Ovary (tissue), 9 donors: Measurements from ENCODE around the gene JARID2. TPM values are rescaled to one million over a fixed set of nuclear protein-coding genes. Genes with fewer than 3 reads are reported as not detected.

ENCODE experiments used
- DNase-seq, 5 donors: peaks; one replicate each; pipeline ENCODE4 v3.0.0-alpha.2; 2019 to 2020
- H3K27ac ChIP-seq, 2 donors: fragments of 200-600 bp; one replicate each; pipeline versions ENCODE4 v1.5.1 to v1.8.0; 2019 to 2022
- H3K27me3 ChIP-seq: fragments of 200-600 bp; one replicate; pipeline ENCODE4 v1.8.0; 2022
- H3K36me3 ChIP-seq: fragments of 200-600 bp; sonication (generic); one replicate; pipeline ENCODE4 v1.5.1; 2019
- H3K4me1 ChIP-seq: one replicate; pipeline ENCODE4 v1.8.1; 2013; ENCODE audit warnings: mild to moderate bottlenecking, moderate library complexity; ENCODE audit not compliant: insufficient read depth
- H3K4me3 ChIP-seq: fragments of 200-600 bp; sonication (generic); one replicate; pipeline ENCODE4 v1.5.1; 2017
- H3K9me3 ChIP-seq, 2 donors: fragments of 200-600 bp in 1 of 2; sonication (generic) in 1 of 2; one replicate each; pipeline versions ENCODE4 v1.5.1 to v1.8.1; 2013 to 2019; ENCODE audit warnings: mild to moderate bottlenecking in 1 of 2, moderate library complexity in 1 of 2
- CTCF ChIP-seq, 3 donors: fragments of 450-650 bp in 2 of 3; fragments of 200-600 bp in 1 of 3; IDR thresholded peaks; one replicate each; pipeline versions ENCODE4 v1.5.1 to v1.8.0; 2016 to 2022; ENCODE audit warnings: antibody characterized with exemption in 3 of 3, mild to moderate bottlenecking in 1 of 3
- EP300 ChIP-seq: sonication (generic); formaldehyde crosslinking; IDR thresholded peaks from one replicate; pipeline ENCODE4 v1.6.1; 2017; ENCODE audit warnings: antibody characterized with exemption
- POLR2A ChIP-seq: fragments of 450-650 bp; IDR thresholded peaks from one replicate; pipeline ENCODE4 v1.6.1; 2017; ENCODE audit warnings: antibody characterized with exemption, mild to moderate bottlenecking, moderate library complexity
- WGBS, 3 donors: extraction: QIAGEN DNeasy Blood & Tissue Kit in 1 of 3; methylation state at CpG; one replicate each; pipeline versions ENCODE4 v1.1.5 to v1.1.7; 2013 to 2017; 5-methylcytosine and 5-hydroxymethylcytosine counted together
- intact Hi-C, 4 donors: fragments of 100-400 bp; cut with DNase I; formaldehyde crosslinking; loops; one replicate each; pipeline versions ENCODE4 v1.11.0 to v1.15.1; 2022 to 2023
- polyA plus RNA-seq, 2 donors: library from polyadenylated mRNA; stranded (reverse); fragments of 200-250 nt in 1 of 2; fragments of 350-450 nt in 1 of 2; fragmentation: Illumina TruSeq in 1 of 2; extraction: RNeasy Lipid Tissue Mini Kit (QIAGEN cat#74804) in 1 of 2; gene quantifications; one replicate each; pipeline ENCODE4 v1.2.3, GENCODE V29; 2013 to 2014
- total RNA-seq, 7 donors: library from RNA; depleted of rRNA in 2 of 7; stranded (reverse); fragments of >200 nt in 2 of 7; fragmentation: NEBNext Ultra II Directional in 3 of 7; extraction: Animal tissue kit (Norgen Biotek cat#: 25700) in 3 of 7; gene quantifications; one replicate each; pipeline versions ENCODE4 v1.1.0 to v1.2.4, GENCODE V29; 2016 to 2023
- donor health status: DM: no; HTN: no; CAD: no; lungs with moderate emphysema.
- donor health status: DM: no; HTN: no; CAD: no.
- donor health status: Bipolar disorder and iron deficiency.
- donor health status: DM: yes; HTN: yes; CAD: no.
- donor health status: DM: no; HTN: no; CAD: no.
- donor health status: DM: yes; HTN: yes; CAD: no.

The JARID2 gene
- total and polyA plus RNA-seq, 9 donors: 4.5 to 17.4 (median 8.7) TPM

- Histone ChIP-seq H3K9me3 (no peaks in the 10 kb centered on the region), H3K4me3 (no peak overlapping the region), H3K27ac (no peak overlapping the region), H3K36me3 (no peaks in the 10 kb centered on the region), H3K4me1 (peaks cover 5% of the 10 kb centered on the region), H3K27me3 (no peaks in the 10 kb centered on the region)
- DNase-seq: no peak
- intact Hi-C loops: no loop called here
- 75 to 87% (median 78%) methylated on average over 10 of the region's 10 CpGs for WGBS, 3 donors
- TF ChIP-seq CTCF (IDR thresholded peaks at IDR 0.05) (no peak), POLR2A (no peak)
Observed at GRCh38 chr6:15355683-15356099, 109.8 kb downstream of the JARID2 start.

GRCh38 chr6:15356179-15356578 lies 110.3 kb downstream of the JARID2 start:
- peaks cover 5% of the 10 kb centered on the region for H3K4me1 ChIP-seq
- no peak overlapping the region for H3K4me3 ChIP-seq
- H3K9me3 ChIP-seq: no peaks in the 10 kb centered on the region
- WGBS, 3 donors: 48 to 74% (median 72%) methylated on average over 6 of the region's 6 CpGs
- TF ChIP-seq CTCF (IDR thresholded peaks at IDR 0.05) (no peak), EP300 (no peak), POLR2A (no peak)
- intact Hi-C loops: no loop called here
- H3K36me3 ChIP-seq: no peaks in the 10 kb centered on the region
- no peak overlapping the region for H3K27ac ChIP-seq
- H3K27me3 ChIP-seq: no peaks in the 10 kb centered on the region
- DNase-seq: no peak

- Histone ChIP-seq H3K27me3 (no peaks in the 10 kb centered on the region), H3K36me3 (no peaks in the 10 kb centered on the region), H3K9me3 (no peaks in the 10 kb centered on the region), H3K27ac (no peak overlapping the region), H3K4me1 (peaks cover 5% of the 10 kb centered on the region), H3K4me3 (no peak overlapping the region)
- no peak for DNase-seq
- 53 to 70% (median 66%) methylated on average over 5 of the region's 5 CpGs for WGBS, 3 donors
- intact Hi-C loops: no loop called here
- TF ChIP-seq CTCF (IDR thresholded peaks at IDR 0.05) (no peak), EP300 (no peak), POLR2A (no peak)
Observed at GRCh38 chr6:15356937-15357336, 111.1 kb downstream of the JARID2 start.

GRCh38 chr6:15357782-15358181 lies 111.9 kb downstream of the JARID2 start:
- H3K4me3 ChIP-seq: no peak overlapping the region
- intact Hi-C loops: no loop called here
- TF ChIP-seq EP300 (no peak), CTCF (IDR thresholded peaks at IDR 0.05) (no peak), POLR2A (no peak)
- no peak for DNase-seq
- no peaks in the 10 kb centered on the region for H3K9me3 ChIP-seq
- peaks cover 5% of the 10 kb centered on the region for H3K4me1 ChIP-seq
- H3K27me3 ChIP-seq: no peaks in the 10 kb centered on the region
- H3K36me3 ChIP-seq: no peaks in the 10 kb centered on the region
- WGBS, 3 donors: 26 to 68% (median 63%) methylated on average over 5 of the region's 5 CpGs
- no peak overlapping the region for H3K27ac ChIP-seq
